ENCODE results near the gene C9orf152.
"Not testable (repeated sequence)": the region's sequence is repeated elsewhere in the genome, so short reads cannot be mapped to it uniquely, and the experiment has no call there.

The C9orf152 gene, protein sequence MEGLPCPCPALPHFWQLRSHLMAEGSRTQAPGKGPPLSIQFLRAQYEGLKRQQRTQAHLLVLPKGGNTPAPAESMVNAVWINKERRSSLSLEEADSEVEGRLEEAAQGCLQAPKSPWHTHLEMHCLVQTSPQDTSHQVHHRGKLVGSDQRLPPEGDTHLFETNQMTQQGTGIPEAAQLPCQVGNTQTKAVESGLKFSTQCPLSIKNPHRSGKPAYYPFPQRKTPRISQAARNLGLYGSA

DNA sequence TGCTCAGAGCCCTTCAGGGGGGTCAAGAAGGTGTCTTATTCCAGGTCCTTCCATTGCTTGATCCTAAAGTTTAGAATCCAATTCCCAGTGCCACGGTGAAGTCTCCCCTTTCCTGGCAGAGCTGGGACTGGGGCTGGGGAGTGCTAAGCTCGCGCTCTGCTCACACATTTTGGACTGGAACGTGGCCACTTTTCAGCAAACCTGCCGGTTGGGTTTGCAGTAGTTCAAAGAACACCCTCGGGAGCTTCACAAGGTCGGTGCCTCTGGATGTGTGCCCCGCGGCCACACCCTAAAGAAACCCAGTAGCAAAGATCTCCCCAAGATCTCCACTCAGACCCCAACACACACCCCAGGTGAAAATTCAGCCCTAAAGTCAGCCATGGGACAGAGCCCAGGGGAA lies at the start of gene C9orf152:
C9orf152 (minus strand) TSS at position 129 of the 400 bp plus-strand sequence. CDS start 580 bp downstream, outside the sequence.
- DNase-seq (ENCODE audit: low read depth in 2 of 2): no peak

DNA sequence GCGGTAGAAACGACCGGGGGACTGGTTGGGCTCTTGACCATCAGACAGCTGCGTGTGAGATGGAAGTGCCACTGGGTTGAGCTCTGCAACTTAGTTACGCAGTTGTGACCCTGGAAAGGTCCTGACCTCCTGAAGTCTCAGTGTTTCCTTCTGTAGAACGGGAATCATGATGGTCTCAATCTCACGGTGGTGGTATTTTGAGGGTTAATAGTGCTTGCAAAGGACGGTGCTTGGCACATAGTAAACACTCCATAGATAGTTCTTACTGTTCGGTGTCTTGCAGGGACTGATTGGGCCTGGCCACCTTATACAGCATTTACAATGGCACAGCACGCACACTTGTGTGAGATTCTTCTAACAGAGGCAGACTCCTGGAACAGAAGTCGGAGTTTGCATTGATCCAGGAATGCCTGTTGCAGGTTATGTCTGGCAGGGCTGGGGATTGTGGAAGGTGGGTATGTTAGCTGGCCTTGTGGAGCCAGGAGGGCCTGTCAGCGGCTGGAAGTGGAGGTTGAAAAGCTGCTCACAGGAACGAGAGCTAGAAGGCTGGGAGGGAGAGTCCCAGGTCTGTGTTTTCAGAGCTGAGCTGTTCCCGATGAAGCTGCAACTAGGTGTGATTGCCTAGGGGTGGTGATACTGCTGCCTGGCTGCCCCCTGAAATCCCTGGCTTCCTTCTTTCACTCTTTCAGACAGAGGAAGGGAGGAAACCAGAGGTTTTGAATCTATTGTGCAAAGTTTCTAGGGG lies 49.3 kb upstream of the C9orf152 start:
- no peak for DNase-seq (ENCODE audit: low read depth in 2 of 2)

DNA sequence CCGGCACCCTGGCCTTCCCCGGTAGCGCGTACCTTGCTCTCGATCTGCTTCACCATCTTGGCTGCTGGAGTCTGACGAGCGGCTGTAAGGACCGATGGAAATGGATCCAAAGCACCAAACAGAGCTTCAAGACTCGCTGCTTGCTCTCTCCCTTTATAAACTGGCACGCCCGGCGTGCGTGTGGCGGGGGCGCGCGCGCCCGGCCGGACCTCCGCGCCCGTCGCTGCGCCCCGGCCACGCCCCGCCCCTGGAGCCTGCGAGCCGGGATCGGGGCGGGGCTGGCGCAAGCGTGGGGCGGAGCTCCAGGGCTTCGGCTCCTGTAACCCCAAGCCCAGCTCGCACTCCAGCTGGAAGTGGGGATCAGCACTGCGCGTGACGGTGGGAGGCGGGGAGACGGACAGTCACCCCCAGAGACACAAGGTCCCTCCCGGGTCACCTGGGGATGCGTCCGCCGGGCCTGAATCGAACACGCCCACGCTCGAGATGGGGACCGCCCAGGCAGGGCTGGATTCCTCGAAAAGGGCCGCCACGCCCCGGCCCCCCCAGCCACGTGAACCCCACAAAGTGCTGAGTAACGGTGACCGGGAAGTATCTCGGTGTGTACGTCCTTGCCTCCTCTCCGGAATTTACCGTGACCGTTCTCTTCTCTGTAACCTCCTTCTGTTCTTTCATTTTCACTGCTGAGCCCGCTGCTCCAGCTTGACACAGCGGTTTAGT lies 48.6 kb upstream of the C9orf152 start, which contains the start of gene TXN:
TXN (minus strand) TSS at position 128 of the 717 bp plus-strand sequence; CDS start at position 56, 72 bp downstream.
- DNase-seq (ENCODE audit: low read depth in 2 of 2): peak; percentile 81 to 87

DNA sequence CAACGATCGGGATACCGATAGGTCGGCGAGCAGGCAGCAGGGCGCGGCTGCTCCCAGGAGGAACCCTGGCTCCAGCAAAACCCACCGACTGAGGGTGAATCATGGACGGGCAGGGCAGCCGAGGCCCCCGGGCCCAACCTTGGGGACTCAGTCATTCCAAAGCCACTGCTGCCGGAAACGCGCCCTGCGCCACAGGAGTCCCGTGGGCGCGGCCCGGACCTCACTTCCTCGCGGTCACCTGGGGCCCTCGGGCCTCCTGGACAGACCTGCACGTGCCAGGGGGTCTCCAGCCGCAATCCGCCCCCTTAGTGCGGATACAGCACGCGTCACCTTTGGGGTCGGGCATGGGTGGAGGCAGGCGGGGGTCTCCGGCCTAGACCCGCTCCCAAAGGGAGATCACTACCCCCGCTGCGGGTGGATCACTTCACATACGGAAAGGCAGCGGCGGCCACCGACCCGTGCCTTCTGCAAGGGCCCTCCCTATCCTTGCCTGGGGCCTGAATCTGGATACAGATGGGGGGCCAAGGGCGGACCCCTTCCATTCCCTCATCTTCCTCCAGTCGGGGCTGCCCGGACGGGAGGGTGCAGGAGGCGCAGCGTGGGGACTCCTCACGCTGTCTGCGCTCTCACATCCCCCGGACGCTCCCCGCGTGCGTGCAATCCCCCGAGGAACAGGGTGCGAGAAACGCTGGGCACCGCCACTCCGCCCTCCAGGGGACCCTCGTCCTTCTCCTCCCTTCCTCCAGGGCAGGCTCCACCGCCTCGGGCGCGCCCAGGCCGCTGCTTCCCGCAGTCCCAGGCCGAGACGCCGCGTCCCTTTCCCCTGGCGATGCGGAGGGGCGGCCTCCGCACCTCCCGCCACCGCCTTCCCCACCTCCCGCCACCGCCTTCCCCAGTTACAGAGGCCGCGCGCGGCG lies 47.8 kb upstream of the C9orf152 start:
- DNase-seq (ENCODE audit: low read depth in 2 of 2): peak; percentile 40 to 58

DNA sequence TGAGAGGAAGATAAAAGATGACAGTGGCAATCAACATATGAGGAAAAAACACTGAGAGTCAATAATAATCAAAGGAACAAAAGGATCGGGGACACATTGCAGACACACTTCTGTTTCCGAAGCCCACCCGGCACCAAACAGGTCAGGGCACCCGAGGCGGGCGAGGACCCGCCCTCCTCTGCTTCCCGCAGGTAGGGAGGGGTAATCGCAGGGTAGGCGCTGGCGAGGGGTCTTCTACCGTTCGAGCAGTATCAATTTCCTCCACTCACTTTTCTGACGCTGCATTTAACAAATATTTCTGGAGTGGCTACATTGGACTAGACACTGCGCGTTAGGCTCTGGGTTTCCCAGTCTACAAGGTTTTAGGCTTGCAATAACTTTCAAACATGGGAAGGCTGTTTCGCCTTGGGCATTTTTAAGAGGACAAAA lies 47.1 kb upstream of the C9orf152 start:
- DNase-seq (ENCODE audit: low read depth in 2 of 2): no peak

DNA sequence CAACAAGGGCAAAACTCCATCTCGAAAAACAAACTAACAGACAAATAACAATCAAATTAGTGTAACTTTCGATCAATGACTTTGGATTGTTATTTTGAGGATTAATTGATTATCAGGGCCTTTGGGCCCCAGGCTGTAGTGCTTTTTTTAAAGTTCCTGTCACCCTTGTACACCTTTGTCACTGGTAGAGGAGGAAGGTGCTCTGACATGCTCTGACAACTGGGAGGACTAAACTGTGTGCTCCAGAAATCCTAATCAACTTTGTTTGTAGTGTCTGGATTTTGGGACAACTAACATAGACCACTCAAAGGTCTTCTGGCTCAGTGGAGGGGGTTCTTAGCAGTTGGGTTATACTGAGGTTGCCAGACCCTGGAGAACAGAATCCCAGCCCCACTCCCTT lies 46.5 kb upstream of the C9orf152 start:
- DNase-seq (ENCODE audit: low read depth in 2 of 2): no peak

DNA sequence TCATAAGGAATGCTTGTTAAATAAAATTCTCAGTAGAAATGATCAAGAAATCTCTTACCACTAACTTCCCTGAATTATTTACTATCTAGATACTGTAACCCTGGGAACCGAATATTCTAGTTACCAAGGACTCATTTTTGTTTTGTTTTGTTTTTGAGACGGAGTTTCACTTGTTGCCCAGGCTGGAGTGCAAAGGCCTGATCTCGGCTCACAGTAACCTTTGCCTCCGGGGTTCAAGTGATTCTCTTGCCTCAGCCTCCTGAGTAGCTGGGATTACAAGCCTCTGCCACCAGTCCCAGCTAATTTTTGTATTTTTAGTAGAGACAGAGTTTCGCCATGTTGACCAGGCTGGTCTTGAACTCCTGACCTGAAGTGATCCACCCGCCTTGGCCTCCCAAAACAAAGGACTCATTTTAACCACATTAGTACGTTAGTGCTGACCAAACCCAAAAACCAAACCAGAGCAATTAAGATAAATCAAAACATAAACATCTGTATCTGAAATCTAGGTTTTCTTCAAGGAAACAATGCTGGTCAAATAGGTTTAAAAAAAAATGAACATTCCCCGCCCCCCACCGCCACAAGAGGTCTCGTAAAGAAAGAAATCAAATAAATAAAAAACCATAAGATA lies 44.7 kb upstream of the C9orf152 start:
- DNase-seq (ENCODE audit: low read depth in 2 of 2): no peak

DNA sequence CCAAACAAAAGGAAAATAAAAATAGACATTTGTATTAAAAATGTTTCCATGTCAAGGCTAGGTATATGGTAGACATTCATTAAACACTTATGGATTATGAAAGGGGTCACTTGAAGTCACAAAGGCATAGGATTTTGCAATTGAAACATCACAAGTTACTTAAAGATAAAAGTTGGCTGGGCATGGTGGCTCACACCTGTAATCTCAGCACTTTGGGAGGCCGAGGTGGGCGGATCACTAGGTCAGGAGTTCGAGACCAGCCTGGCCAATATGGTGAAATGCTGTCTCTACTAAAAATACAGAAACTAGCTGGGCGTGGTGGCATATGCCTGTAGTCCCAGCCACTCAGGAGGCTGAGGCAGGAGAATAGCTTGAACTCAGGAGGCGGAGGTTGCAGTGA lies 43.8 kb upstream of the C9orf152 start:
- not testable (repeated sequence) for DNase-seq (ENCODE audit: low read depth in 2 of 2)

DNA sequence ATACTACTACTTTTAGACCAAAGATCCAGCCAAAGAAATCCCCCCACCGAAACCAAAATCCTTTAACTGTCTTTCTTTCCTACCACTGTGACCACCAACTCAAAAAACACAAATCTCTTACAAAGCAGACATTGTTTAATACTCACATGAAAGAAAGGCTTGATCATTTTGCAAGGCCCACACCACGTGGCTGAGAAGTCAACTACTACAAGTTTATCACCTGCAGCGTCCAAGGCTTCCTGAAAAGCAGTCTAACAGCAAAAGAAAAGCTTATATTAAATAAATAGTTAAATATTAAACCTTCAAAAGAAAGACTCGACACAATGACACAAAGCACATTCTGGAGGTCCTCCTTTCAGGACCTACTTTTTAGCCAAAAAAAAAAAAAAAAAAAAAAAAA lies 43.3 kb upstream of the C9orf152 start:
- DNase-seq (ENCODE audit: low read depth in 2 of 2): no peak

DNA sequence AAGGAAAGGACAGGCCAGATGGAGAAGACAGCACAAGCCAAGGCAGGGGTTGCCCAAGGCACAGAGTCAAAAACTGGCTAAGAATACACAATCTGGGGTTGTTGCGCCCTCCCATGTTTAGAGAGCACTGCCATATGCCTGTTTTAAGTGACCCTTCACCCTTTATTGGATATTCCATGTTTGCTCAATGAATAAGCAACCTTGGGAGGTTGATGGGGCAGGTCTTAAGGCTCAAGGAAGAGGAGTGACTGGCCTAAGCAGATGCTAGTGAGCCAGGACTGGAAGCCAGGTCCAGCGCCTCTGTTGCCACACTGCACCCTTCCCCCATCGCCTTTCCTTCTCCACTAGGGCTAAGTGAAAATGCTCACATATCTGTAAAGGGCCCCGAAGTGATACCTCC lies 41.6 kb upstream of the C9orf152 start:
- DNase-seq (ENCODE audit: low read depth in 2 of 2): no peak

DNA sequence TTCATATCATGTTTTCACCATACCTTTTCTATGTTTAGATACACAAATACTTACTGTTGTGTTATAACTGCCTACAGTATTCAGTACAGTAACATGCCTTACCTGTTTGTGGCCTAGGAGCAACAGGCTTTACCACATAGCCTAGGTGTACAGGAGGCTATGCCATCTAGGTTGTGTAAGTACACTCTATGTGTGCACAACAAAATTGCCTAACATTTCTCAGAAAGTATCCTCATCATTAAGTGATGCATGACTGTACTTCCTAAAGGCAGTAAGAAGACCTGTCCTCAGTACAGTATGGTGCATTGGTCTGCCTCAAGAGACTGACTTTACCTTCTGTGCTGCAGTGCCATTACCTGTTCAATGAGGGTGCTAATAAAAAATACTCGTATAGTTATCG lies 40.4 kb upstream of the C9orf152 start:
- no peak for DNase-seq (ENCODE audit: low read depth in 2 of 2)

DNA sequence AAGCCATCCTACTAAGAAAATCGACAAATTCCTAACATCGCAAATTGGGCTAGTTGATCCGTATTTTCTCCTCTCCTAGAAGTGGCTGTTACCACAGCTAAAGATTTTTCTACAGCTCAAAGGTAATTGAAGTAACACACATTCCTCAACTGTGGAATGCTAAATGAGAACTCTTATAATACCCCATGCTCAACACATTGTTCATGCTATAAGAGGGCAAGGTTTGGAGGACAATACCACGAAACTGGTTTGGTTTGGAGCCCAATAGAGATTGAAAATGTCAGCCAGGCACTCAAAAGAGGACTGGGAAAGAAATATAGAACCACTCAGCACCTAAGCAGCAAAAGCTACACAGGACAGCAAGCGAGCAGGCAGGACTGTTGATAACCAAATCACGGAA lies 38.3 kb upstream of the C9orf152 start:
- DNase-seq (ENCODE audit: low read depth in 2 of 2): no peak

DNA sequence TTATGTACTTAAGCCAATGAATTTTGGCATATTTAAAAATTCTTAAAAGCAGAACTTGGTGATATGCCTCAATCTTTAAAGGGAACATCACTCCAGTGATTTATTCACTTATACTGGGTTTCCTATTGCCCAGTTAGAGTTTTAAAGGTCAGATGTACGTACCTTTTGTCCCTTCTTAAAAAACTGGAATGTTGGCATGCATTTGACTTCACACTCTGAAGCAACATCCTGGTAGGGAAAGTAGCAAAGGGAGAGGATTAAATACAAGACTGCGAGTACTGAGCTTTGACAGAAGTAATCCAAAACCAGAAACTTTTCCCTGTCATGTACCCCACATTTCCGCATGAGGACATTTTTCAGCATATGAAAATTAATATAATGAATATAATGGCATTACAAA lies 36.7 kb upstream of the C9orf152 start:
- no peak for DNase-seq (ENCODE audit: low read depth in 2 of 2)

DNA sequence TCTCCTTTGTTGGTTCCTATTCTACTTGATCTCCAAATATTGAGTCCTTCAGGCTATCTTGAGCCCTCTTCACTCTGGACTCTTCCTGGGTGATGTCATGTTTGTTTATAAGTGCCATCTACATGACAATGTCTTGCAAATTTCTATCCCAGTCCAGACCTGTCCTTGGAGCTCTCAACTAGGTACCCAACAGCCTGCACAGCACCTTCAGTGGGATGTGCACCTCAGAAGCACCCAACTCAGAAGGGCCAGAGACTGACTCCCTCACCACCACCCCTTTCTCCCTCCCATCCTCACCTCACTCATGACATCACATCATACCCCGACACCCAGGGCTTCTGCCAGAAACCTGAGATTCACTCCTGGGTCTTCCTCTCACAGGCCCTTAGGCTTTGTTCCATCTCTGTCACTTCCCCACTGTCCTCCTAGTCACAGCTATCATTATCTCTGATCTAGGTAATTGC lies 33.9 kb upstream of the C9orf152 start:
- no peak for DNase-seq (ENCODE audit: low read depth in 2 of 2)

DNA sequence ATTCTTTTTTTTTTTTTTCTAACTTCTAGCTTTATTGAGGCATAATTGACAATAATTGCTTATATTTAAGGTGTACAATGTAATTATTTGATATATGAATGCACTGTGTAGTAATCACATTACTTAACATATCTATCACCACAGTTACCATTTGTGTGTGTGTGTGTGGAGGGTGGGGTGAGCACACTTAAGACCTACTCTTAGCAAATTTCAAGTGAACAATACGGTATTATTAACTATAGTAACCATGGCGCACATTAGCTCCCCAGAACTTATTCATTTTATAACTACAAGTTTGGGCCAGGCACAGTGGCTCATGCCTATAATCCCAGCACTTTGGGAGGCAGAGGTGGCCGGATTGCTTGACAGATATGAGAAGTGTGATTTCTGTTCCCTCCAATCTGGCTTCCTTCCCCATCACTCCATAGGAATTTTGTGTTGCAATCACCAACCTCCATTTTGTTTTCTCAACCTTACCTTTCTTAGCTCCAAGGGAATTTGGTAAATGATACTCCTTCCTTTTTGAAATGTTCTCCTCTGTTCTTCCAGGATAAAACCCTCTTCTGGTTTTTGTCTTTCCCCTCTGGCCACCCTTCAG lies 33.4 kb upstream of the C9orf152 start:
- no peak for DNase-seq (ENCODE audit: low read depth in 2 of 2)

DNA sequence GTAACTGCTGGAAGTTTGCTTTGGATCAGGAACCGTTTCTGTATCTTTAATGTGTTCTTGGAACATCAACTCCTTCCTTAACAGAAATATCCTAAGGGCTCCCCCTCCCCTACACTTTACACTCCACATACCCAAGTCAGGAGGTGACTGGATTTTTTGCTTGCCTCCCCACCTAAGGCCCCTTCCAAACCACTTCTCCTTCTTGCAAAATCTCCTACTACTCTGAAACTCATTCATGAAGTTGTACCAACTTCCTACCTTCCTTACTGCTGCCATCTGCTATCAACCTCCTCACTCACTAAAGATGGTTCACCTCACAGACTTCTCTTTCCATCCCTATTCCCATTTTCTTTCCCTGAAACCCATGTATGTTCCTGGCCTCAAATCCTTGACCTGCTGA lies 32.2 kb upstream of the C9orf152 start:
- no peak for DNase-seq (ENCODE audit: low read depth in 2 of 2)

DNA sequence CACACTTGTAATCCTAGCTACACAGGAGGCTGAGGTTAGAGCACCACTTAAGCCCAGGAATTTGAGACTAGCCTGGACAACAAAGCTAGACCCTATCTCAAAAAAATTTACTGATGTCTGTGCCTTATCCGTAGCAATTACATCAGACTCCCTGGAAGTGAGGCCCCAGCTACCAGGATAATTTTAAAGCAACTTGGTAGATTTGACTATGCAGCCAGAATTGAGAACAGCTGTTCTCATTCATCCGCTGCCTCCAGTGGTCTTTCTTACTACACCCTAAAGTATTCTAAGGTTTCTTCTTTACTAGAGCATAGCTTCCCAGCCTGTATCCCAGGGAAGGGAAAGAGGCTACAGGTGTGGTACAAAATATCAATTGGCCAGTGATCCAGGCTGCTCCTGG lies 20.4 kb upstream of the C9orf152 start:
- no peak for DNase-seq (ENCODE audit: low read depth in 2 of 2)

DNA sequence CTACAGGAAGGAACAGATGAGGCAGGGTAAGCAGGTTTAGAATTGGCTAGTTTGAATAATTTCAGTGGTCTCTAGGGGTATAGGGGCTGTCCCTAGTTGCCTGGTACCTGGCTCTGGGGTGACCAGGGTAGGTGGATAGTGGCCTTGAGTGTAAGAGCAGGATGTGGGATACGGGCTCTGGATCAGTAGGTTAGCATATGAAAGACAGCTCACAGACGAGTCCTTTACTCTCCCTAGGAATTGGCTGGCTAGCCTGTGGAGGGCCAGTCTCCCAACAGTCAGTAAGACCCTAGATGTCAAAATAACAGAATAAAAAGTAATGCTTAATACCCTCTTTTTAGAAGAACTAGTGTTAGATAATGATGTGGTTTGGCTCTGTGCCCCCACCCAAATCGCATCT lies 16.6 kb upstream of the C9orf152 start:
- DNase-seq (ENCODE audit: low read depth in 2 of 2): no peak

DNA sequence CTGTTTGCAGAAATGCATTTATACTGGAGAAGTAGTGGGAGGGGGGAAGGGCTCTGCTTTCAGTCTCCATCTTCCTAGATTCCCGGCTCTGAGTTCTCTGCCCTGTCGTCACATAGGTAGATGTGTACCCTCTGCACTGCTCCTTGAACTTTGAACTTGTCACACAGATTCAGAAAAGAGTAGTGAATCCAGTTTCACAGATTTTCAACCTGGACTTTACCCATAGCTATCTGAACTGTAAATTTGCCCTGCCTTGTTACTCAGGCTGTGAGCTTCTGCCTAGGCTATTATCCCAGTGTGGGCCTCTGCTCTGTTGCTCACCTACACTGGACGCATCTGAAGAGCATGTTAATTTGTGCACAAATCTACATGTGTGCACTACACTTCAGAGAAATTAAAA lies 12.8 kb upstream of the C9orf152 start:
- no peak for DNase-seq (ENCODE audit: low read depth in 2 of 2)

DNA sequence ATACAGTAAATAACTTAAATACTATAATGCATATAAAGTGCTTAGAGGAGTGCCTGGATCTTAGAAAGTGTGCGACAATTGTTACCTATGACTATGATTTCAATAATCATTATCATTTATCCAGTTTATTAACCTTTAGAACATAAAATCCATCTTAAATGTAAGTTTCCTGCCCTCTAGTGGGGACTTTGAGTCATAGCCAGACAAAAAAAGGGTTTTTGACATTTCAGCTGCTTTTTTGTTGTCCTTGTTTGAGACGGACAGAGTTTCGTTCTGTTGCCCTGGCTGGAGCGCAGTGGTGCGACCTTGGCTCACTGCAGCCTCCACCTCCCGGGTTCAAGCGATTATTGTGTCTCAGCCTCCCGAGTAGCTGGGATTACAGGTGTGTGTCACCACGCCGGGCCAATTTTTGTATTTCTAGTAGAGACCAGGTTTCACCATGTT lies 9.7 kb upstream of the C9orf152 start:
- no peak for DNase-seq (ENCODE audit: low read depth in 2 of 2)
